ENCODE data around the gene ZNF862. TPM values are rescaled to one million over a fixed set of nuclear protein-coding genes. Genes with fewer than 3 reads are reported as not detected.

Gene ZNF862
- total and polyA plus RNA-seq, 2 of the 8 experiments (the other 6 are each of a cell fraction or from before 2014, with no cell fraction given), result 1.8 to 3.9 TPM

- no peak for FAIRE-seq
- H3K27me3 ChIP-seq (replicated peaks in 1 of 4; ENCODE audit: control insufficient read depth in 3 of 4, extremely low read depth in 1 of 4, insufficient read depth in 3 of 4, low read length in 3 of 4), result no peaks in the 10 kb centered on the region
- H3K79me2 ChIP-seq (ENCODE audit: control insufficient read depth in 1 of 2, insufficient read depth in 2 of 2, low read length in 2 of 2), result no peaks in the 10 kb centered on the region
- H3K18ac ChIP-seq (ENCODE audit: extremely low read depth, low read length), result no peak overlapping the region
- H3K4me1 ChIP-seq (replicated peaks in 1 of 4; ENCODE audit: control insufficient read depth in 3 of 4, insufficient read depth in 4 of 4, low read length in 3 of 4), result no peaks in the 10 kb centered on the region
- H3K9me3 ChIP-seq (ENCODE audit: insufficient read depth in 2 of 2, low read depth in 1 of 2, low read length in 1 of 2), result no peaks in the 10 kb centered on the region
- no peak overlapping the region for H3K27ac ChIP-seq (ENCODE audit: low read depth, low read length)
- no peaks in the 10 kb centered on the region for H3K79me1 ChIP-seq (ENCODE audit: low read depth, low read length)
- H4K91ac ChIP-seq (replicated peaks; ENCODE audit: insufficient read length, low read length), result no peak overlapping the region
- H3K9ac ChIP-seq (replicated peaks in 1 of 4; ENCODE audit: extremely low read depth in 1 of 4, low read depth in 3 of 4, low read length in 3 of 4), result no peak overlapping the region
- no peak overlapping the region for H2BK5ac ChIP-seq (ENCODE audit: low read depth, low read length)
- H3K36me3 ChIP-seq (ENCODE audit: control insufficient read depth in 2 of 4, insufficient read depth in 4 of 4, low read length in 3 of 4), result no peaks in the 10 kb centered on the region
- H2BK15ac ChIP-seq (ENCODE audit: low read length), result no peak overlapping the region
- ChIA-PET POLR2A (ENCODE audit: partially characterized antibody) (interaction anchor here (1.2 to 1.7 kb wide), 3 partner anchors 12 to 40 kb away, joined by 3 to 5 read pairs (median 4); partner anchors contain the start of gene ZNF862), CTCF (ENCODE audit: partially characterized antibody) (interaction anchor here (1.0 to 10.3 kb wide), 13 partner anchors 8 to 86 kb away, joined by 3 to 107 read pairs (median 15); no protein-coding TSS in a partner anchor)
- no peak overlapping the region for H3K14ac ChIP-seq (ENCODE audit: insufficient read length)
- WGBS, 2 experiments (ENCODE audit: extremely low coverage in 1 of 2, insufficient coverage in 1 of 2, insufficient read length in 1 of 2, insufficient replicate concordance in 2 of 2, low coverage in 1 of 2, low lambda C conversion rate in 2 of 2, missing lambda C conversion rate in 1 of 2), result 74% methylated on average over 4 of the region's 7 CpGs; no CpG with 5 or more reads in 1 of the 2 experiments
- H4K20me1 ChIP-seq (replicated peaks in 1 of 2; ENCODE audit: control insufficient read depth in 1 of 2, insufficient read depth in 2 of 2, low read length in 2 of 2), result peaks cover 0 to 2% of the 10 kb centered on the region in 2 experiments
- H3K23me2 ChIP-seq (ENCODE audit: low read depth, low read length), result peaks cover 9% of the 10 kb centered on the region; the same call in 1 of the 2 replicates
- no peak overlapping the region for H2BK12ac ChIP-seq (ENCODE audit: low read depth, low read length)
- no peak overlapping the region for H2BK20ac ChIP-seq (ENCODE audit: low read length)
- no peak overlapping the region for H2BK120ac ChIP-seq (replicated peaks; ENCODE audit: low read depth, low read length)
- H3K4ac ChIP-seq (replicated peaks; ENCODE audit: insufficient read length, low read depth, low read length), result no peak overlapping the region
- no peak for DNase-seq (ENCODE audit: low read depth in 1 of 2, low spot score in 2 of 2)
- no peak overlapping the region for H4K8ac ChIP-seq (ENCODE audit: extremely low read depth, insufficient read depth, low read length)
- H3K23ac ChIP-seq (ENCODE audit: insufficient read length), result no peak overlapping the region
- H3K4me3 ChIP-seq (ENCODE audit: extremely low read depth in 1 of 4, insufficient read depth in 2 of 4, low read depth in 3 of 4, low read length in 4 of 4), result no peak overlapping the region
- H3K56ac ChIP-seq (replicated peaks; ENCODE audit: insufficient read length, low read depth, low read length), result no peak overlapping the region
- no peak overlapping the region for H2AK5ac ChIP-seq (ENCODE audit: low read depth, low read length)
- H4K5ac ChIP-seq (ENCODE audit: insufficient read length, low read depth, low read length), result no peak overlapping the region
- H2AFZ ChIP-seq (ENCODE audit: low read length), result no peak overlapping the region
- no peak overlapping the region for H3K4me2 ChIP-seq (ENCODE audit: insufficient read depth in 1 of 2, low read depth in 2 of 2, low read length in 2 of 2)
- TF ChIP-seq SAP30 (IDR thresholded peaks at IDR 0.05; ENCODE audit: insufficient read depth, insufficient replicate concordance, low read length) (no peak), TBP (IDR thresholded peaks at IDR 0.05; ENCODE audit: low read depth, low read length) (no peak), SP4 (IDR thresholded peaks at IDR 0.05; ENCODE audit: low read length) (no peak), CBX5 (IDR thresholded peaks at IDR 0.05; ENCODE audit: low read depth, low read length) (no peak), TAF7 (optimal IDR thresholded peaks at IDR 0.05; ENCODE audit: borderline replicate concordance, low read depth, low read length) (no peak), NRF1 (IDR thresholded peaks at IDR 0.05; ENCODE audit: low read depth, low read length) (no peak), POU5F1 (IDR thresholded peaks at IDR 0.05; ENCODE audit: low read depth, low read length) (no peak), BCL11A (IDR thresholded peaks at IDR 0.05; ENCODE audit: low read depth in 2 of 2, low read length in 2 of 2) (no peak), RXRA (IDR thresholded peaks at IDR 0.05; ENCODE audit: insufficient read depth, low read depth, low read length) (no peak), SRF (IDR thresholded peaks at IDR 0.05; ENCODE audit: low read depth, low read length) (no peak), CREB1 (IDR thresholded peaks at IDR 0.05) (no peak), CTBP2 (IDR thresholded peaks at IDR 0.05; ENCODE audit: borderline replicate concordance, insufficient read depth, insufficient read length, low read length) (no peak), SIN3A (conservative IDR thresholded peaks at IDR 0.05 in 1 of 2, IDR thresholded peaks at IDR 0.05 in 1 of 2; ENCODE audit: low read depth in 1 of 2, low read length in 2 of 2) (no peak), TAF1 (IDR thresholded peaks at IDR 0.05; ENCODE audit: low read depth, low read length) (no peak), CHD2 (IDR thresholded peaks at IDR 0.05; ENCODE audit: low read length) (no peak), POLR2A (IDR thresholded peaks at IDR 0.05; ENCODE audit: control extremely low read depth in 1 of 2, low read depth in 2 of 2, low read length in 2 of 2) (no peak)
Measured at GRCh38 chr7:149797771-149798170, 40.4 kb upstream of the ZNF862 start.
